HepG2 (cell line): ENCODE data around the gene SMDT1. TPM values are rescaled to one million over a fixed set of nuclear protein-coding genes. Genes with fewer than 3 reads are reported as not detected.

Source experiments
- ASH2L ChIP-seq: fragments of 300-600, 200-600 bp; sonication (generic); IDR thresholded peaks from 2 replicates; pipeline ENCODE4 v1.7.0; 2017; ENCODE audit warnings: low read depth, mild to moderate bottlenecking, moderate library complexity, mixed read lengths, low read length; ENCODE audit not compliant: insufficient read length
- EP300 ChIP-seq, 3 experiments: sonication (generic) in 1 of 3; formaldehyde crosslinking in 1 of 3; IDR thresholded peaks; 2 replicates each; pipeline versions ENCODE4 v1.5.1 to v1.6.1; 2011 to 2020; ENCODE audit warnings: low read depth in 2 of 3, low read length in 2 of 3, borderline replicate concordance in 1 of 3, improper control_type of control experiment in 1 of 3, mild to moderate bottlenecking in 1 of 3, missing genetic modification reagents in 1 of 3, moderate library complexity in 1 of 3
- FOXP4 ChIP-seq: sonication (generic); formaldehyde crosslinking; IDR thresholded peaks from 2 replicates; pipeline ENCODE4 v1.4.0; 2020; ENCODE audit warnings: missing genetic modification reagents
- GLMP ChIP-seq: sonication (generic); formaldehyde crosslinking; IDR thresholded peaks from 2 replicates; pipeline ENCODE4 v1.9.0; 2021; ENCODE audit warnings: missing genetic modification reagents, mild to moderate bottlenecking, borderline replicate concordance
- HOXD1 ChIP-seq: sonication (generic); formaldehyde crosslinking; IDR thresholded peaks from 2 replicates; pipeline ENCODE4 v1.5.0; 2020; ENCODE audit warnings: missing genetic modification reagents
- KDM5B ChIP-seq: sonication (generic); formaldehyde crosslinking; IDR thresholded peaks from 2 replicates; pipeline ENCODE4 v1.4.0; 2020; ENCODE audit warnings: missing genetic modification reagents, mild to moderate bottlenecking, borderline replicate concordance
- MAFG ChIP-seq: sonication (generic); formaldehyde crosslinking; IDR thresholded peaks from 2 replicates; pipeline ENCODE4 v1.5.1; 2020; ENCODE audit warnings: mild to moderate bottlenecking, missing genetic modification reagents
- NFKBIZ ChIP-seq: IDR thresholded peaks from 2 replicates; pipeline ENCODE4 v1.6.1; 2018; ENCODE audit warnings: missing genetic modification reagents, missing compliant biosample characterization
- NFRKB ChIP-seq: fragments of 450-650 bp; IDR thresholded peaks from 2 replicates; pipeline ENCODE4 v1.6.1; 2017
- PHF8 ChIP-seq: sonication (generic); formaldehyde crosslinking; IDR thresholded peaks from 2 replicates; pipeline ENCODE4 v1.5.0; 2020; ENCODE audit warnings: missing genetic modification reagents
- POLR2G ChIP-seq: fragments of 200-400 bp; formaldehyde crosslinking; IDR thresholded peaks from 2 replicates; pipeline ENCODE4 v1.6.1; 2018; ENCODE audit warnings: mild to moderate bottlenecking, low read depth, low read length, moderate library complexity
- SRSF4 ChIP-seq: fragments of 200-400 bp; formaldehyde crosslinking; IDR thresholded peaks from one replicate; pipeline ENCODE4 v1.6.1; 2018; ENCODE audit warnings: mild to moderate bottlenecking, low read depth, low read length, moderate library complexity; ENCODE audit not compliant: poor library complexity, severe bottlenecking
- SRY ChIP-seq: sonication (generic); formaldehyde crosslinking; IDR thresholded peaks from 2 replicates; pipeline ENCODE4 v1.8.0; 2022; ENCODE audit warnings: mild to moderate bottlenecking, missing genetic modification reagents
- TBX2 ChIP-seq: sonication (generic); formaldehyde crosslinking; IDR thresholded peaks from 2 replicates; pipeline ENCODE4 v1.5.0; 2020; ENCODE audit warnings: missing genetic modification reagents, mild to moderate bottlenecking, borderline replicate concordance
- TFAP4 ChIP-seq: sonication (generic); IDR thresholded peaks from 2 replicates; pipeline ENCODE4 v1.6.1; 2016; ENCODE audit warnings: low read depth, borderline replicate concordance
- ZMAT3 ChIP-seq: sonication (generic); formaldehyde crosslinking; conservative IDR thresholded peaks from 2 replicates; pipeline ENCODE4 v1.7.0; 2021; ENCODE audit warnings: missing genetic modification reagents
- ZNF280B ChIP-seq: sonication (generic); formaldehyde crosslinking; IDR thresholded peaks from 2 replicates; pipeline ENCODE4 v1.5.0; 2020; ENCODE audit warnings: missing genetic modification reagents, mild to moderate bottlenecking, borderline replicate concordance
- ZNF33A ChIP-seq: sonication (generic); formaldehyde crosslinking; IDR thresholded peaks from 2 replicates; pipeline ENCODE4 v1.5.1; 2020; ENCODE audit warnings: missing genetic modification reagents, mild to moderate bottlenecking, moderate library complexity, borderline replicate concordance
- ZNF598 ChIP-seq: sonication (generic); formaldehyde crosslinking; IDR thresholded peaks from 2 replicates; pipeline ENCODE4 v1.5.1; 2020; ENCODE audit warnings: mild to moderate bottlenecking, missing genetic modification reagents, borderline replicate concordance
- ZNF605 ChIP-seq: sonication (generic); formaldehyde crosslinking; IDR thresholded peaks from 2 replicates; pipeline ENCODE4 v1.8.0; 2022; ENCODE audit warnings: mild to moderate bottlenecking, missing genetic modification reagents
- ZNF780A ChIP-seq: sonication (generic); formaldehyde crosslinking; IDR thresholded peaks from 2 replicates; pipeline ENCODE4 v1.8.0; 2022; ENCODE audit warnings: mild to moderate bottlenecking, missing genetic modification reagents, moderate library complexity
- ZNF878 ChIP-seq: sonication (generic); formaldehyde crosslinking; IDR thresholded peaks from 2 replicates; pipeline ENCODE4 v1.8.1; 2023; ENCODE audit warnings: mild to moderate bottlenecking, missing genetic modification reagents, moderate library complexity
- polyA plus RNA-seq, 8 experiments: library from polyadenylated mRNA; depleted of rRNA in 3 of 8; stranded (reverse) in 7 of 8; unstranded in 1 of 8; fragments of >200 nt; fragmentation: Illumina TruSeq in 4 of 8; extraction: Trizol in 4 of 8; gene quantifications; 2 replicates each; pipeline versions ENCODE4 v1.2.1 to v1.2.3, GENCODE V29; 2011 to 2016; ENCODE audit warnings: low read depth in 4 of 8, missing spikeins in 1 of 8, mixed read lengths in 1 of 8; ENCODE audit not compliant: insufficient read depth in 1 of 8
- total RNA-seq, 5 experiments: library from RNA; depleted of rRNA; stranded (reverse); fragments of >200 nt; fragmentation: Illumina TruSeq; extraction: Trizol; gene quantifications; 2 replicates each; pipeline ENCODE4 v1.2.3, GENCODE V29; 2016; ENCODE audit warnings: low read depth in 1 of 5

Gene SMDT1
- total and polyA plus RNA-seq, 2 of the 13 experiments (the other 11 are each of a cell fraction or from before 2014, with no cell fraction given): 8.3 to 26.6 TPM

GRCh38 chr22:42079319-42080251, at the start of gene SMDT1 (continued):
- TF ChIP-seq NFKBIZ (CRISPR knock-in tag) (0 out of 2 replicates have a peak, but pooled peaks have one; percentile 44), GLMP (no peak), ZNF280B (CRISPR knock-in tag) (peak; percentile 79; the same call in 1 of the 2 replicates), MAFG (CRISPR knock-in tag) (no peak), ZNF33A (no peak), TBX2 (CRISPR knock-in tag) (peak; percentile 74), POLR2G (peak; percentile 92), TFAP4 (0 out of 2 replicates have a peak, but pooled peaks have one; percentile 8), FOXP4 (0 out of 2 replicates have a peak, but pooled peaks have one; percentile 43), ZNF598 (CRISPR knock-in tag) (peak; percentile 80; the same call in 1 of the 2 replicates), SRSF4 (no peak), NFRKB (peak; percentile 84), ZNF780A (CRISPR knock-in tag) (no peak), ZMAT3 (CRISPR knock-in tag) (0 out of 2 replicates have a peak, but pooled peaks have one; percentile 14), HOXD1 (CRISPR knock-in tag) (peak; percentile 67), KDM5B (CRISPR knock-in tag) (peak; percentile 60; the same call in 1 of the 2 replicates), SRY (peak; percentile 52; the same call in 1 of the 2 replicates), ZNF605 (CRISPR knock-in tag) (peak; percentile 98), ASH2L (peak; percentile 96), EP300 (IDR thresholded peaks at IDR 0.05; ENCODE audit: low read depth in 2 of 2, low read length in 2 of 2) (no peak), EP300 (CRISPR knock-in tag; IDR thresholded peaks at IDR 0.05; ENCODE audit: borderline replicate concordance) (no peak), ZNF878 (CRISPR knock-in tag) (peak; percentile 77), PHF8 (CRISPR knock-in tag) (peak; percentile 91)
